Activated CD8-positive, alpha-beta T cell treated with anti-CD3 and anti-CD28 coated beads for 36 hours (primary cell): Measurements from ENCODE around the gene CUBN. TPM values are rescaled to one million over a fixed set of nuclear protein-coding genes. Genes with fewer than 3 reads are reported as not detected.

Experiments used
- ATAC-seq: fragments of 200-7000 bp; cut with Tn5 transposase; one replicate; pipeline ENCODE4 v1.10.0; 2021; ENCODE audit warnings: mild to moderate bottlenecking, moderate library complexity
- CTCF ChIA-PET: fragments of 350-600 bp; sonication (Branson Sonifier 250); formaldehyde crosslinking; loops from one replicate; lab custom pipeline; 2021; ENCODE audit warnings: antibody characterized with exemption; lab: Charles Lee
- POLR2A ChIA-PET: fragments of 350-600 bp; sonication (Branson Sonifier 250); formaldehyde crosslinking; loops from one replicate; lab custom pipeline; 2021; ENCODE audit warnings: antibody characterized with exemption; lab: Charles Lee
- DNase-seq: peaks from one replicate; pipeline ENCODE4 v3.0.0-alpha.2; 2020
- H3K27ac Mint-ChIP-seq: one replicate; pipeline ENCODE4 v1.8.0; 2021; ENCODE audit warnings: mild to moderate bottlenecking, mixed read lengths
- H3K27me3 Mint-ChIP-seq: one replicate; pipeline ENCODE4 v1.8.0; 2021; ENCODE audit warnings: mixed read lengths
- H3K36me3 Mint-ChIP-seq: one replicate; pipeline ENCODE4 v1.8.0; 2021; ENCODE audit warnings: low read depth, mixed read lengths
- H3K4me1 Mint-ChIP-seq: one replicate; pipeline ENCODE4 v1.8.0; 2021; ENCODE audit warnings: low read depth, mixed read lengths
- H3K4me3 Mint-ChIP-seq: one replicate; pipeline ENCODE4 v1.8.0; 2021; ENCODE audit warnings: mild to moderate bottlenecking, moderate library complexity, mixed read lengths
- H3K9me3 Mint-ChIP-seq: one replicate; pipeline ENCODE4 v1.8.0; 2021; ENCODE audit warnings: mixed read lengths
- intact Hi-C: fragments of 100-400 bp; cut with micrococcal nuclease; formaldehyde crosslinking; loops from one replicate; pipeline ENCODE4 v1.10.0; 2022
- total RNA-seq, 2 experiments: library from RNA; stranded (reverse); gene quantifications; one replicate each; pipeline ENCODE4 v1.2.3, GENCODE V29; 2021
- TF ChIP-seq, protein P1 (sequence below): fragments of 200-600 bp; IDR thresholded peaks from one replicate; pipeline ENCODE4 v1.8.0; 2022; ENCODE audit warnings: antibody characterized with exemption, mild to moderate bottlenecking

Gene CUBN
- total RNA-seq, 2 experiments from 2014 or later: 0.38 to 0.65 TPM

DNA sequence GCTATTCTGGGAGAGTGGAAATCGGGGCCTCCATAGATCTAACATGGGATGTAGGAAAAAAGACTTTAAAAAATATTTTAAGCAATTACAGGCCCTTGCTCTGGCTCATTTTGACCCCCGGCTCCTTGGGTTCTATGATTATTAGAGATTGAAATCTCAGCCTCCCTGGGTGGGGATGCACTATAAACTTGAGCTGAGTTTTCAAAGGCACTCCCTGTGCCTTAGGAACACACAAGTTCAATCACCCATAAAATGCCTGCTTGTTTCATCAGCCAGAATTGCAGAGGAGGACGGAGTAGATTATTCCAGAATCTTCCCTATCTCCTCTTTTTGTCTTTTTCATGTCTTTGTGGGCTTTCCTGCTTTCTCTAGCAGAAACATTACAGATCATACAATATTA lies 145.4 kb downstream of the CUBN start:
- CTCF ChIA-PET: no interaction called here
- ATAC-seq (no peak), DNase-seq (no peak)
- POLR2A ChIA-PET: no interaction called here
- Mint-ChIP-seq H3K27ac (no peak overlapping the region), H3K9me3 (no peaks in the 10 kb centered on the region), H3K4me3 (no peak overlapping the region), H3K36me3 (no peaks in the 10 kb centered on the region), H3K27me3 (no peaks in the 10 kb centered on the region), H3K4me1 (no peaks in the 10 kb centered on the region)
- TF ChIP-seq, protein P1, sequence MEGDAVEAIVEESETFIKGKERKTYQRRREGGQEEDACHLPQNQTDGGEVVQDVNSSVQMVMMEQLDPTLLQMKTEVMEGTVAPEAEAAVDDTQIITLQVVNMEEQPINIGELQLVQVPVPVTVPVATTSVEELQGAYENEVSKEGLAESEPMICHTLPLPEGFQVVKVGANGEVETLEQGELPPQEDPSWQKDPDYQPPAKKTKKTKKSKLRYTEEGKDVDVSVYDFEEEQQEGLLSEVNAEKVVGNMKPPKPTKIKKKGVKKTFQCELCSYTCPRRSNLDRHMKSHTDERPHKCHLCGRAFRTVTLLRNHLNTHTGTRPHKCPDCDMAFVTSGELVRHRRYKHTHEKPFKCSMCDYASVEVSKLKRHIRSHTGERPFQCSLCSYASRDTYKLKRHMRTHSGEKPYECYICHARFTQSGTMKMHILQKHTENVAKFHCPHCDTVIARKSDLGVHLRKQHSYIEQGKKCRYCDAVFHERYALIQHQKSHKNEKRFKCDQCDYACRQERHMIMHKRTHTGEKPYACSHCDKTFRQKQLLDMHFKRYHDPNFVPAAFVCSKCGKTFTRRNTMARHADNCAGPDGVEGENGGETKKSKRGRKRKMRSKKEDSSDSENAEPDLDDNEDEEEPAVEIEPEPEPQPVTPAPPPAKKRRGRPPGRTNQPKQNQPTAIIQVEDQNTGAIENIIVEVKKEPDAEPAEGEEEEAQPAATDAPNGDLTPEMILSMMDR: no peak
- intact Hi-C loops: no loop called here

DNA sequence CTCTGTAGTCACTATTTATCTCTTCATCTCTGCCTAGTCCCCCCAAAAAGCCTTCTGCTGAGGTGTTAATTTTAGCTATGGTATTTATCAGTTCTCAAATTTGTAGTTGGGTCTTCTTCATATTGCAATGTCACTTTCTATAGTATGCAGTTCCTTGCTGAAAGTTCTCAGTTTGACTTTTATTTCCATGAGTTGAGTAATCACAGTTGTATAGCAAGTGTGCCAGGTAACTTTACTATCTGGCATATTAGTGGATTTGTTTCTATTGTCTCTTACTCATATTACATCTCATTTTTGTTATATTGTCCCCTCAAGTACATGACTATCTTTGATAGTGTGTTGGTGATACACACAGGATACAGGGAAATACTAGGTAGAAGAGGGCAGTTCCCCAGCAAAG lies 152.8 kb downstream of the CUBN start:
- ChIA-PET POLR2A (no interaction called here), CTCF (no interaction called here)
- intact Hi-C loops: no loop called here
- TF ChIP-seq, protein P1: no peak
- Mint-ChIP-seq H3K4me1 (peaks cover 8% of the 10 kb centered on the region), H3K36me3 (no peaks in the 10 kb centered on the region), H3K27ac (no peak overlapping the region), H3K9me3 (no peaks in the 10 kb centered on the region), H3K27me3 (no peaks in the 10 kb centered on the region), H3K4me3 (no peak overlapping the region)
- ATAC-seq (no peak), DNase-seq (no peak)

- no peaks in the 10 kb centered on the region for H3K27me3 Mint-ChIP-seq
- intact Hi-C loops: no loop called here
- no peak overlapping the region for H3K4me3 Mint-ChIP-seq
- CTCF ChIA-PET: interaction anchor here (0.7 kb wide), 1 partner anchor 168 kb away, joined by 3 read pairs; no protein-coding TSS in a partner anchor
- TF ChIP-seq, protein P1: no peak
- H3K27ac Mint-ChIP-seq: no peak overlapping the region
- H3K36me3 Mint-ChIP-seq: no peaks in the 10 kb centered on the region
- DNase-seq: no peak
- no peak for ATAC-seq
- H3K9me3 Mint-ChIP-seq: no peaks in the 10 kb centered on the region
- peaks cover 8% of the 10 kb centered on the region for H3K4me1 Mint-ChIP-seq
- POLR2A ChIA-PET: no interaction called here
Observed at GRCh38 chr10:16975188-16975587, 154.4 kb downstream of the CUBN start.

GRCh38 chr10:16968416-16969041 lies 161.1 kb downstream of the CUBN start:
- POLR2A ChIA-PET: no interaction called here
- Mint-ChIP-seq H3K9me3 (no peaks in the 10 kb centered on the region), H3K27me3 (no peaks in the 10 kb centered on the region), H3K36me3 (no peaks in the 10 kb centered on the region), H3K4me1 (peaks cover 10% of the 10 kb centered on the region), H3K27ac (no peak overlapping the region), H3K4me3 (no peak overlapping the region)
- TF ChIP-seq, protein P1: no peak
- CTCF ChIA-PET: interaction anchor here (0.6 kb wide), 1 partner anchor 458 kb away, joined by 3 read pairs; no protein-coding TSS in a partner anchor
- intact Hi-C loops: no loop called here
- DNase-seq: no peak
- no peak for ATAC-seq

GRCh38 chr10:16967866-16968415 lies 161.7 kb downstream of the CUBN start:
- DNase-seq (no peak), ATAC-seq (no peak)
- POLR2A ChIA-PET: no interaction called here
- no peaks in the 10 kb centered on the region for H3K36me3 Mint-ChIP-seq
- intact Hi-C loops: no loop called here
- CTCF ChIA-PET: no interaction called here
- H3K27ac Mint-ChIP-seq: no peak overlapping the region
- TF ChIP-seq, protein P1: no peak
- no peak overlapping the region for H3K4me3 Mint-ChIP-seq
- peaks cover 10% of the 10 kb centered on the region for H3K4me1 Mint-ChIP-seq
- H3K9me3 Mint-ChIP-seq: no peaks in the 10 kb centered on the region
- H3K27me3 Mint-ChIP-seq: no peaks in the 10 kb centered on the region
